HG03103 (cell line): ENCODE measurements around the gene ZDHHC11B.
"Not testable (repeated sequence)": the region's sequence is repeated elsewhere in the genome, so short reads cannot be mapped to it uniquely, and the experiment has no call there.

Source experiments
- ATAC-seq: cut with Tn5 transposase; IDR thresholded peaks from one replicate; pipeline ENCODE4 v1.9.1; 2021; ENCODE audit warnings: low read depth; ENCODE audit not compliant: unreplicated experiment

ZDHHC11B gene

GRCh38 chr5:770585-770984 lies 13.9 kb downstream of the ZDHHC11B start:
- not testable (repeated sequence) for ATAC-seq

- not testable (repeated sequence) for ATAC-seq
Observed at GRCh38 chr5:769485-770145, 14.9 kb downstream of the ZDHHC11B start.

GRCh38 chr5:766666-767431 lies 17.7 kb downstream of the ZDHHC11B start:
- no peak for ATAC-seq

GRCh38 chr5:765948-766631 lies 18.4 kb downstream of the ZDHHC11B start:
- no peak for ATAC-seq

- no peak for ATAC-seq
Observed at GRCh38 chr5:763998-764781, 20.3 kb downstream of the ZDHHC11B start.

- no peak for ATAC-seq
Observed at GRCh38 chr5:763397-763796, 21.1 kb downstream of the ZDHHC11B start.

- not testable (repeated sequence) for ATAC-seq
Observed at GRCh38 chr5:762996-763395, 21.5 kb downstream of the ZDHHC11B start.

- ATAC-seq = no peak
Observed at GRCh38 chr5:761854-762710, 22.4 kb downstream of the ZDHHC11B start.

- ATAC-seq = no peak
Observed at GRCh38 chr5:761059-761771, 23.3 kb downstream of the ZDHHC11B start.

GRCh38 chr5:760363-761058 lies 24.0 kb downstream of the ZDHHC11B start:
- ATAC-seq = no peak

- ATAC-seq = no peak
Observed at GRCh38 chr5:759781-760362, 24.7 kb downstream of the ZDHHC11B start.

- no peak for ATAC-seq
Observed at GRCh38 chr5:759111-759751, 25.3 kb downstream of the ZDHHC11B start.

GRCh38 chr5:758698-759053 lies 25.9 kb downstream of the ZDHHC11B start:
- ATAC-seq = no peak

- ATAC-seq = no peak
Observed at GRCh38 chr5:757931-758697, 26.4 kb downstream of the ZDHHC11B start.

- ATAC-seq = no peak
Observed at GRCh38 chr5:757346-757930, 27.1 kb downstream of the ZDHHC11B start.

- no peak for ATAC-seq
Observed at GRCh38 chr5:756865-757345, 27.6 kb downstream of the ZDHHC11B start.

- ATAC-seq = no peak
Observed at GRCh38 chr5:756171-756570, 28.4 kb downstream of the ZDHHC11B start.
